ENCODE data around the gene BMS1. TPM values are rescaled to one million over a fixed set of nuclear protein-coding genes. Genes with fewer than 3 reads are reported as not detected.

Gene BMS1
- total and polyA plus RNA-seq, 2 of the 13 experiments (the other 11 are each of a cell fraction or from before 2014, with no cell fraction given) = 3.9 to 25.2 TPM

GRCh38 chr10:42872865-42873435, 90.4 kb downstream of the BMS1 start:
- WGBS (ENCODE audit: low lambda C conversion rate) = 11% methylated on average over 7 of the region's 19 CpGs
- Histone ChIP-seq H3K9ac (ENCODE audit: insufficient read depth, low read depth, low read length) (no peak overlapping the region), H3K36me3 (replicated peaks in 1 of 2; ENCODE audit: control insufficient read depth in 1 of 2, insufficient read depth in 2 of 2, low read length in 2 of 2) (no peaks in the 10 kb centered on the region), H3K27me3 (ENCODE audit: control insufficient read depth in 1 of 2, insufficient read depth in 2 of 2, low read length in 2 of 2) (peaks cover 9 to 32% of the 10 kb centered on the region in 2 experiments; a peak in 3 of 5 replicates), H4K20me1 (ENCODE audit: insufficient read depth, low read length) (0 out of 2 replicates have a peak, but pooled peaks cover 3% of the 10 kb centered on the region), H3K4me3 (replicated peaks in 1 of 3; ENCODE audit: insufficient read depth in 1 of 3, low read depth in 2 of 3, low read length in 3 of 3) (no peak overlapping the region), H3K4me1 (ENCODE audit: insufficient read depth, low read length) (no peaks in the 10 kb centered on the region), H3K27ac (ENCODE audit: extremely low read length, insufficient read depth, low read length) (no peak overlapping the region), H2AFZ (ENCODE audit: low read length) (no peak overlapping the region), H3K79me2 (ENCODE audit: insufficient read depth, low read length) (no peaks in the 10 kb centered on the region), H3K9me3 (ENCODE audit: low read length) (no peaks in the 10 kb centered on the region), H3K4me2 (ENCODE audit: low read depth, low read length) (no peak overlapping the region)
- CTCF ChIA-PET (ENCODE audit: low intra/inter-chr PET ratio, low total read pairs) = no interaction called here
- BruUV-seq (replicated peaks) = no TSS peak
- POLR2A ChIA-PET = no interaction called here
- in situ Hi-C loops (cut with HindIII; ENCODE audit: extremely low pct_ligation_motif_present, low pct_unique_long_range_greater_than_20kb) = loop anchor here (5.0 kb wide), 1 partner anchor 234 kb away; no protein-coding TSS in a partner anchor
- TF ChIP-seq CREB1 (IDR thresholded peaks at IDR 0.05) (peak; percentile 85; the same call in 1 of the 2 replicates), CREB1 (CRISPR knock-in tag; IDR thresholded peaks at IDR 0.05) (no peak), NFE2L2 (IDR thresholded peaks at IDR 0.05; ENCODE audit: low read length) (no peak)
- intact Hi-C loops (cut with micrococcal nuclease; ENCODE audit: unreplicated experiment) = no loop called here
- no peak for DNase-seq (ENCODE audit: low spot score)
- no peak for ATAC-seq
- no peak for FAIRE-seq

GRCh38 chr10:42874713-42875387, 92.3 kb downstream of the BMS1 start:
- Histone ChIP-seq H3K9me3 (ENCODE audit: low read length) (no peaks in the 10 kb centered on the region), H3K36me3 (replicated peaks in 1 of 2; ENCODE audit: control insufficient read depth in 1 of 2, insufficient read depth in 2 of 2, low read length in 2 of 2) (no peaks in the 10 kb centered on the region), H3K4me3 (replicated peaks in 1 of 3; ENCODE audit: insufficient read depth in 1 of 3, low read depth in 2 of 3, low read length in 3 of 3) (no peak overlapping the region), H3K9ac (ENCODE audit: insufficient read depth, low read depth, low read length) (no peak overlapping the region), H3K4me2 (ENCODE audit: low read depth, low read length) (no peak overlapping the region), H4K20me1 (ENCODE audit: insufficient read depth, low read length) (0 out of 2 replicates have a peak, but pooled peaks cover 3% of the 10 kb centered on the region), H3K79me2 (ENCODE audit: insufficient read depth, low read length) (no peaks in the 10 kb centered on the region), H3K27me3 (ENCODE audit: control insufficient read depth in 1 of 2, insufficient read depth in 2 of 2, low read length in 2 of 2) (peaks cover 8 to 29% of the 10 kb centered on the region in 2 experiments; a peak in 3 of 5 replicates), H3K27ac (ENCODE audit: extremely low read length, insufficient read depth, low read length) (no peak overlapping the region), H3K4me1 (ENCODE audit: insufficient read depth, low read length) (no peaks in the 10 kb centered on the region), H2AFZ (ENCODE audit: low read length) (no peak overlapping the region)
- ChIA-PET CTCF (ENCODE audit: low intra/inter-chr PET ratio, low total read pairs) (no interaction called here), POLR2A (no interaction called here)
- intact Hi-C loops (cut with micrococcal nuclease; ENCODE audit: unreplicated experiment) (no loop called here), in situ Hi-C loops (cut with HindIII; ENCODE audit: extremely low pct_ligation_motif_present, low pct_unique_long_range_greater_than_20kb) (loop anchor here (5.0 kb wide), 1 partner anchor 232 kb away; no protein-coding TSS in a partner anchor)
- no peak for ATAC-seq
- BruUV-seq (replicated peaks) = no TSS peak
- DNase-seq (ENCODE audit: low spot score) = no peak
- 14% methylated on average over 7 of the region's 15 CpGs for WGBS (ENCODE audit: low lambda C conversion rate)
- TF ChIP-seq YEATS4 (CRISPR knock-in tag; IDR thresholded peaks at IDR 0.05; ENCODE audit: borderline replicate concordance) (no peak), PHF21A (CRISPR knock-in tag; IDR thresholded peaks at IDR 0.05) (no peak), CERS6 (CRISPR knock-in tag; IDR thresholded peaks at IDR 0.05) (no peak), TGIF2 (CRISPR knock-in tag; IDR thresholded peaks at IDR 0.05) (no peak), ZNF678 (CRISPR knock-in tag; IDR thresholded peaks at IDR 0.05) (no peak), DMAP1 (CRISPR knock-in tag; IDR thresholded peaks at IDR 0.05) (no peak), GLI4 (CRISPR knock-in tag; IDR thresholded peaks at IDR 0.05; ENCODE audit: borderline replicate concordance) (no peak), ZBTB37 (CRISPR knock-in tag; IDR thresholded peaks at IDR 0.05) (no peak)
- no peak for FAIRE-seq
